Endometrial microvascular endothelial cells (primary cell): ENCODE results near the gene CIDEC. TPM values are rescaled to one million over a fixed set of nuclear protein-coding genes. Genes with fewer than 3 reads are reported as not detected.
"Not testable (repeated sequence)": the region's sequence is repeated elsewhere in the genome, so short reads cannot be mapped to it uniquely, and the experiment has no call there.

Experiments
- in situ Hi-C: cut with HindIII; loops from 2 replicates; pipeline ENCODE4 v1.10.0; 2017; ENCODE audit warnings: low sequenced_read_pairs, low pct_unique_long_range_greater_than_20kb; ENCODE audit errors: inconsistent ontology term
- total RNA-seq: library from RNA; depleted of rRNA; stranded (reverse); fragments of >200 nt; gene quantifications from one replicate; pipeline ENCODE4 v1.2.3, GENCODE V29; 2015; ENCODE audit errors: inconsistent ontology term

CIDEC gene
- total RNA-seq, 1 donor from 2014 or later = not detected

GRCh38 chr3:9902372-9903237, 22.6 kb upstream of the CIDEC start, which contains the start of gene IL17RE:
IL17RE (plus strand) TSS chr3:9902848; CDS start chr3:9902933, 85 bp downstream.
- in situ Hi-C loops = no loop called here

GRCh38 chr3:9901967-9902366, 21.9 kb upstream of the CIDEC start:
- in situ Hi-C loops = no loop called here

- in situ Hi-C loops = not testable (repeated sequence)
These were observed 20.9 kb upstream of the CIDEC start for GRCh38 chr3:9900965-9901415.

- in situ Hi-C loops = no loop called here
These were observed 19.3 kb upstream of the CIDEC start for GRCh38 chr3:9899289-9899791.

- in situ Hi-C loops = no loop called here
These were observed 18.6 kb upstream of the CIDEC start for GRCh38 chr3:9898467-9899241.

DNA sequence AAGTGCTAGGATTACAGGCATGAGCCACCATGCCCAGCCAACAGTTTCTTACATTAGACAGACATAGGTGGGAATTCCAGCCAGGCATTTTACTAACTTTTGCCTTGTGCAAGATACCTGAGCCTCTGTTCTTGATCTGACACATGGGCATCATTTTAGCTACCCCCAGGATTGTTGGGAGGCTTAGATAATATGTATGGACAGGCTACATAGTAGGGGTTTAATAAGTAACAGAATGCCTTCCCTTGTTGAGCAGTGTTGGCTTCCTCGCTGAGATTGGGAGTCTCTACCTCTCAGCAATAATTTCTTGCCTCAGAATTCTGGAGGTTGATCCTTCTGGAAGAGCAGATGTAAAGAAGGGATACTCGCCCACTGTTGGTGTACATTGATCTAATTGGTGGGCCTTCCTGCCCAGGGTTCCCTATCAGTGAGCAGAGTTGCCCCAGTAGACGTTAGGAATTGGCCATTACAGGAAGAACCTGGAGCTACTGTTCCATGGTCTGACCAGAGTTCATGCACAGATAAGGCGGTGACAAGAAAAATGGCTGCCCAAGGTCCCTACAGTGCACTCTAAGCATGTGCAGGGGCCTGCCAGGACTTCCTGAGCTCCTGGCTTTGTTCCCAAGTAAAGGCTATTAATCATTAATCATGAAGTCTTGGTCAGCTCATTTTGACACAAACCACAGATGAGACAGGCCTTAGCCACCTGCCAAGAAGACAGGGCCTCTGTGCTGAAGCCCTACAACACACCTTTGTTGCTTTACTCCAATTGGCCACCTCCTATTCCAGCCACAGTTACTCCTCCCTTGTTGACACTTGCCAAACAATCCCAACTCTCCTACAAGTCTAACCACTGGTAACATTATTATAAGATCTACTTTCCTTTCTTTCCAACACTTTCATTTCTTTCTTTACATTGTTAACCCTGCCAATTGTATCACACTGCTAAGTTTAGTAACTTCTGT, 17.6 kb upstream of the CIDEC start:
- in situ Hi-C loops = no loop called here

DNA sequence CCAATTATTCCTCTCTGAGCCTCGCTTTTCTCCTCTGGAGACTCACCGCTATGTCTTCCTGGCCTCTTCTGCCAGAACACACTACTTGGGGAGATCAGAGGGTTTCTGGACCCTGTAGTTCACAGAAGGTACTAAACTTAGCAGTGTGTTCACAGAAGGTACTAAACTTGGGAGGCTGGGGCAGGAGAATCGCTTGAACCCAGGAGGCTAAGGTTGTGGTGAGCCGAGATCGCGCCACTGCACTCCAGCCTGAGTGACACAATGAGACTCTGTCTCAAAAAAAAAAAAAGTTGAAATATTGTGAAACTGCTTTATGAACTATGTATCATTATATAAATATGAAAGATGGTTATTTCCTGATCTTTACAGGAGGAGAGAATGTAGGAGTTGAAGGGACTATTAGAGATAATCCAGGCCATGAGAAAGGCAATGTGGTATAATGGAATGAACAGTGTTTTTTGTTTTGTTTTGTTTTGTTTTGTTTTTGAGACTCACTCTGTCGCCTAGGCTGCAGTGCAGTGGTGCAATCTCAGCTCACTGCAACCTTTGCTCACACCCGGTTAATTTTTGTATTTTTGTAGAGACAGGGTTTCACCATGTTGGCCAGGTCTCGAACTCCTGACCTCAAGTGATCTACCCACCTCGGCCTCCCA, 16.8 kb upstream of the CIDEC start:
- in situ Hi-C loops = not testable (repeated sequence)

- in situ Hi-C loops = not testable (repeated sequence)
These were observed 15.7 kb upstream of the CIDEC start for GRCh38 chr3:9895715-9896114.

DNA sequence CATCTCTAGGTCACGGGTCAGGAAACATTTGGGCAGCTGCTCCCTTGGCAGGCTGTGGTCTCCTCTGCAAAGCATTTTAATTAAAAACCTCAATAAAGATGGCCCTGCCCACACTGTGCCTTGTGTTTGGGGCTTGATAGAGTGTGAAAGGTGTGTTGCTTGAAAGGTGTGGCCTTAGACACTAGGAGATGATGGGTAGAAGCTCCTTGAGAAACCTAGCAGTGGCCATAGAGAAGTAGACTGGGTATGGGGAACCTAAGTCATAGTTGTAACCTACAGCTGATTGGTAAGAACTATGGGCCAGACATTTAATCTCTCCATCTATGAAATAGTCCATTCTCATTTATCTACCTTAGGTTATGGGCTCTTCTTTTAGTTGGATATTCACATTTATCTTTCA, 13.7 kb upstream of the CIDEC start:
- in situ Hi-C loops = no loop called here

DNA sequence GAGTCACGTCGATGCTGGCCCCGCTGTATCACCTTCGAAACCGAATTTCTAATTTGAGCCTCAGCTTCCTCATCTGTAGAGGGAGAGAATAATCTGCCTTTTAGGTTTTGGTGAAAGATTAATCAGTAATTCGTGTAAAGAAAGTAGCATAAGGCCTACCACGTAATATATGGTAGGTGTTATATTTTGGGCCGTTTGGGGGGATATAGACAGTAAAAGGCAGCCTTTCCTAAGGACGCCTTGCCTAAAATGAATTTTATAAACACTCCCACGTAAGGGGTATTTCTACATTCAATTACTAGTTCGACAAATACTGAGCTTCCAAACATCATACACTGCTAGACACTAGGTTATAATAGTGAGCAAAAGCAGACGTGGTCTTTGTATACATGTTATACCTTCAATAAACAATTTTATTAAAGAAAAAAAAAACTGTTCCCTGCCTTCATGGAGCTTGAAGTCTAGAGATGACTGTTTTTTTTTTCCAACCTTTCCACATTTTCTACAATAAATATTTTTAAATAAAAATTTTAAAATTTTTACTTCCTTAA, 11.1 kb upstream of the CIDEC start:
- in situ Hi-C loops = no loop called here

DNA sequence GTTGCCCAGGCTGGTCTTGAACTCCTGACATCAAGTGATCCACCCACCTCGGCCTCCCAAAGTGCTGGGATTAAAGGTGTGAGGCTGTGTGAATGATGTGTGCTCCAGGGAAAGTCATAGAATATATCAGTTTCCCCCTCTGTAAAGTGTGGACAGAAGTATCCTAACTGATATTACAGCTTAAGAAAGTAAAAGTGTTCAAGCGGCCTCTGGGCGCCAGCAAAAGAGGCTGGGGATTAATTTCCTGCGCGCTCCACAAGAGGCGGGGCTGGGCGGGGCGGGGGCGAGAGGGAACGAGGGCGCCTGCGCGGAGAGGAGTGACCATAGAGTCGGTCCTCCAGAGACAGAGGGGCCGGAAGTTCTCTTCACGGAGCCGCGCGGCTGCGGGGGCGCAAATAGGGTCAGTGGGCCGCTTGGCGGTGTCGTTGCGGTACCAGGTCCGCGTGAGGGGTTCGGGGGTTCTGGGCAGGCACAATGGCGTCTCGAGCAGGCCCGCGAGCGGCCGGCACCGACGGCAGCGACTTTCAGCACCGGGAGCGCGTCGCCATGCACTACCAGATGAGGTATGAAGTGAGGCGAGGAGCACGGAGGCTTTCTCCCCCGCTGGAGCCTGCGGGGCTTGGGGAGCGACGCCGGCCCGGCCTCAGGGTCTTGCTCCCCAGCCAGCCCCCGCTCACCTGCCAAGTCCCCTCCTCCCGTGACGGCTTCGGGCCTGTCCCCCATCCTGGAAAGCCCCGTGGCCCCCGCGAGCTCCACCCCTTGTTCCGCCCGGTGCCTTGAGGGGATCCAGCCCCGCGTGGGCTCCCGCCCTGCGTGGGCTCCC, 10.4 kb upstream of the CIDEC start, which contains the start of gene JAGN1:
JAGN1 (plus strand) TSS at position 362 of the 823 bp plus-strand sequence; CDS start at position 475, 113 bp downstream.
- in situ Hi-C loops = no loop called here

GRCh38 chr3:9889405-9889804, 9.4 kb upstream of the CIDEC start:
- in situ Hi-C loops = no loop called here

DNA sequence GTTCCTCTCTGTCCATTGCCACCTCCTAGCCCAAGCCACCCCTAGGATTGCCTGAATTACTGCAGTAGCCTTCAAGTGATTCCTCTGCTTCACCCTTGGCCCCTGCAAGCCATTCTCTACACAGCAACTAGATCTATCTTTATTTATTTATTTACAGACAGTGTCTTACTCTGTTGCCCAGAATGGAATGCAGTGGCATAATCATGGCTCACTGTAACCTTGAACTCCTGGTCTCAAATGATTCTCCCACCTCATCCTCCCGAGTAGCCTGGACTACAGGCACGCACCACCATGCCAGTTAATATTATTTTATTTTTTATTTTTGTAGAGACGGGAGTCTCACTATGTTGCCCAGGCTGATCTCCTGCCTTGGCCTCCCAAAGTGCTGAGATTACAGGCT, 8.5 kb upstream of the CIDEC start:
- in situ Hi-C loops = no loop called here

- in situ Hi-C loops = no loop called here
These were observed 7.4 kb upstream of the CIDEC start for GRCh38 chr3:9887480-9887879.

- in situ Hi-C loops = no loop called here
These were observed 6.3 kb upstream of the CIDEC start for GRCh38 chr3:9886328-9886727.

DNA sequence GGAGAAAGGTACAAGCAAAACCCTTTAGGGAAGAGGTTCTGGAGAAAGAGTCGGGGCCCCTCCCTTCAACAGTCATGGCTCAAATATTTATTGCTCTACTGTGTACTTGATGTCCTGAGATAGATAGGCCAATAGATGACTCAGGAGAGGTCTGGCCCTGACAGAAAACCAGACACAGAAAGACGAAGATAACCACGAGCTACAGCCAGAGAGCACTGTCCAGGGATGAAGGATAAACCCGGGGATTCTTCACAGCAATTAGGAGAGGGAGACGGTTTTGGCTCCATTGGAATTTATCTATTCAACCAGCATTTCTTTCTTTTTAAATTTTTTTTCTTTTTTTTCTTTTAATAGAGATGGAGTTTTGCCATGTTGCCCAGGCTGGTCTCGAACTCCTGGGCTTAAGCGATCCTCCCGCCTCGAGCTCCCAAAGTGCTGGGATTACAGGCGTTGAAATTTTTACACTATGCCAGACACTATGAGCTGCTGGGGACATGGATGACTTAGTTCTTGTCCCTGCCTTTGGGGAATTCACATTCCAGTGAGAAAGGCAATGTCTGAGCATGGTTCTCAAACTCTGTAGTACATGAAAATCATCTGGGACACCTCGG, 4.6 kb upstream of the CIDEC start:
- in situ Hi-C loops = no loop called here
